Activated gamma-delta T cell treated with anti-CD3 and anti-CD28 coated beads, Interleukin-2, amount 50 U/mL, for 16 hours (primary cell): Measurements from ENCODE around the gene CFAP299.

Experiments
- DNase-seq: peaks from one replicate; pipeline ENCODE4 v3.0.0-alpha.2; 2020; ENCODE audit warnings: low read depth

Gene CFAP299

DNA sequence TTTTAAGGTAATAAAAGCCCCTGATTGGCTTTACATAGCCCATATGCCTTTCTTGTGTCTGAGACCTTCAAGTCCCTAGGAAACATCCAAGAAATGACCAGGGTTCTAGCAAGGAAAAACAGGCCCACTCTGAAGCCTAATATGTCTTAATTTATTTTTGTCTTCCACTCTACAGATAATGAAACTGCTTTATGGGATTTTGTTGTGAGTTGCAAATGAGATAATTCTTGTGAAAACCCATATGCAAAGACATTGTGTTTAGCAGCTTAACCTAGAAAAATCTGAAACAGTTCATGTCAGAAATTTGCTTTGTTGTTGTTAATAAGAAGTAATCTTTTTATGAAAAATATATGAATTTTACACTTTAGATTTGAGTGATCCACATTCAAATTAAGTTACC lies 504.3 kb downstream of the CFAP299 start:
- DNase-seq, result no peak

GRCh38 chr4:80840396-80840795 lies 504.9 kb downstream of the CFAP299 start:
- DNase-seq, result no peak

- no peak for DNase-seq
These were observed 506.2 kb downstream of the CFAP299 start for GRCh38 chr4:80841587-80842281.

- no peak for DNase-seq
These were observed 510.7 kb downstream of the CFAP299 start for GRCh38 chr4:80846210-80846609.

GRCh38 chr4:80852061-80852460 lies 516.5 kb downstream of the CFAP299 start:
- DNase-seq, result no peak

DNA sequence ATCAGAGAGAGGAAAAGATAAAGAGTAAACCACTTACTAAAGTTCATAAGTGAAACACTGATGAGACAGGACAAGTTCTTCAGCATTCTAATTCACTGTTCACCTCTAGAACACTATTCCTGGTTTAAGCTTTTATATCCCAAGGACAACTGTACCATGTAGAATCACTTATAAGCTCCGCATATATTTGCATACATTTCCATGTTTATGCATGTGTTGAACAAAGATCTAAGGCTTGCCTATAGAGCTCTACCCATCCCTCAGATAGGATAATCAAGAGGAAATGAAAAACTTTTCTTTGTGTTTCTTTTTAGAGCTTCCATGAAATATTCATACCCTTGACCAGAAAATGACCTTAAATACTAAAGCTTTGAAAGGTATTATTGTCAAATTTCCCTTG lies 538.0 kb downstream of the CFAP299 start:
- no peak for DNase-seq

GRCh38 chr4:80874979-80875378 lies 539.4 kb downstream of the CFAP299 start:
- no peak for DNase-seq

- no peak for DNase-seq
These were observed 540.1 kb downstream of the CFAP299 start for GRCh38 chr4:80875642-80876041.

DNA sequence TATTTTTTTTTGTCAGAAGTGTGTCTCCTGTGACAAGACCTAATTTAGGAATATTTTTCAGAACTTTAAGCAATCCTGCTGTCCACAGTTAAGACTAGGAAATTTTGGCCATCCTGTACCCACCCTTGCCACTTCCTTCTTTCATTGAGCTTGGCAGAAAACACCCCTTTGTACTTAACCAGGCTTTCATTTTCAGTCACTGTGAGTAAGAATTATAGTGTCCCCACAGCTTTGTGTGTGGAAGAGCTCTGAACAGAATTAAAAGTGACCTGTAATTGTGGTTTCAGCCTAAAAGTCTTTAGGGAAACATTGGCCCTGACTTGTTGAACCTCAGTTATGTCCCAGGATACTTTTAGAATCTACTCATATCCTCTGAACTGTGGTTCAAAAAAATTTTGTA lies 541.3 kb downstream of the CFAP299 start:
- no peak for DNase-seq

DNA sequence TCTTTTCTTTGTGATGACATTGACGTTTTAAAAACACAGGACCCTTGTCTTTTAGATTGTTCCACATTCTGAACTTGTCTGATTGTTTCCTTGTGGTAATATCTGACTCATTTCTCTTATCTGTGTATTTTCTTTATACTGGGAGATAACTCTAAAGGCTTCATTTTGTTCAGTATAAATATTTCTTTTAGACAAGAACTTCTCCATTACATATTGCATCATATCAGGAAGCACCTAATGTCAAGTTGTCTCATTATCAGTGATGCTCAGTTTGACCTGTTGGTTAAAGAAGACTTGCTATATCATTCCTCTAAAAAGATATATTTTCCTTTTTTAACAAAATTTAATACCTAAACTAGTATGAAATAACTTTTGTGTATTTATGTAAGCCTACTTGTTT lies 542.7 kb downstream of the CFAP299 start:
- no peak for DNase-seq

DNA sequence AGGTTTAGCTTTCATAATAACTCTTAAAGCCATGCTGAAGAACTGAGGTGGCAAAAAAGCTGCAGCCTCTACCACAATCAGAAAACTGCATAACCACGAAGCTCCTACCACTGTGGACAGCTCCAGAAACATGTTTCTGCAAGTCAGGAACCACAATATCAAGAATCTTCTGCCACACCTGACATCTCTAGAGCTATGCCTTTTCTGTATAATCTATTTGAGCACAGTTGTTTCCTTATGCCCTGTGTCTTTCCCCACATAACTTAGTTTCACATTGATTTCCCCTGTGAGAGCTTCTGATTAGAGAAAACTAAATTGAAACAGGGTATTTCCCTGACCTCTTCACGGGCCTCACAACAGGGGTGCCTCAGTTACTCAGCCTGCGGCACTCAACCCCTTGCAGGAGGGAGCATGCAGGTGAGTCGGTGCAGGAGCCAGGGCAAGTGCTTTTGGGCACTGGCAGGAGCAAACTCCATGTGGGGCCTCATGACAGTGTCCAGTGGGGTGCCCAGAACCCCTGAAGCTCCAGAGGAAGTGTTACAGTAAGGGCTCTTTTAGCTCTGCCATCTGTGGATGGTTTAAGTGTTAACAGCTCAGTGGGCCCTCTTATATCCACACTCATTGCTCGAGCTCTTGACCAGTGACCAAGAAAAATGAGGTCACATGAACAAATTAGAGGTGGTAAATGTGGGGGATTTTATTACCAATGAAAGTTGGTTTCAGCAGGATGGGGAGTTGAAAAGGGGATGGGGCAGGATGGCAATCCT lies 562.2 kb downstream of the CFAP299 start:
- no peak for DNase-seq

GRCh38 chr4:80900908-80901307 lies 565.4 kb downstream of the CFAP299 start:
- no peak for DNase-seq

GRCh38 chr4:80903020-80903419 lies 567.5 kb downstream of the CFAP299 start:
- DNase-seq, result no peak

GRCh38 chr4:80909938-80910337 lies 574.4 kb downstream of the CFAP299 start:
- no peak for DNase-seq

DNA sequence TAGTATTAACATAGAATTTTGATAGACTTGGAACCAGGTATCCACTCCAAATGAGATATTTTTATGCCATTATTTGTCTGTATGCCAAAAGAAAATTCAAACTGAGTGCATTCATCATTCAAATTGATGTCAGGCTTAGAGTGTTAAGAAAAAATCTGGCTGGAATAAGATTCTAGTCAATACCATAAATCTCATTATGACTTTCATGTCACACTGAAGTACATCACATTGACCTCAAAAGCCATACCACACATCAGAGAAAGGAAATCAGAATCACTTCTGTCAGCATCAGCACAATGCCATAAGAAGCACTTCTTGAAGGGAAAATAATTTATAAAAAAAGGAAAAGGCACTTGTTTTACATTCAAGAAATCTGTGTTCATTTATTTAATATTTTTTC lies 575.9 kb downstream of the CFAP299 start:
- DNase-seq, result no peak

DNA sequence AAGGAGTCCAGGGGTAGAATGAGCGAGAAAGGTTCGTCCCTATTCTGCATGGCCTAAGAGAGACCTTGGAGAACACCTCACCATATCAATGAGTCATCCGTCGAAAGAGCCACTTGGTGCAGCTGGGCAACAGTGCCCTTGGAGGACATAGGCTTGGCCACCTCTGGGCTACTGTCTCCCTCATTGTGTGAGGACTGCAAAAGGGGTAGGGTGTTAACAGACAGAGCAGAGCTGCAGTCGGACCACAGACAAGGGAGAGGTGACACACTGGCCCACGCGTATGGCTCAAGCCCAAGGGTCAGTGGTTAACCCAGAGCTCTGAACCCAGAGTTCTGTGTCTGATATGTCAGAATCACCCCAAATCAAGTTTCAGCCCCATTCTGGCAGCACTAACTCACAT lies 576.8 kb downstream of the CFAP299 start:
- DNase-seq, result no peak

DNA sequence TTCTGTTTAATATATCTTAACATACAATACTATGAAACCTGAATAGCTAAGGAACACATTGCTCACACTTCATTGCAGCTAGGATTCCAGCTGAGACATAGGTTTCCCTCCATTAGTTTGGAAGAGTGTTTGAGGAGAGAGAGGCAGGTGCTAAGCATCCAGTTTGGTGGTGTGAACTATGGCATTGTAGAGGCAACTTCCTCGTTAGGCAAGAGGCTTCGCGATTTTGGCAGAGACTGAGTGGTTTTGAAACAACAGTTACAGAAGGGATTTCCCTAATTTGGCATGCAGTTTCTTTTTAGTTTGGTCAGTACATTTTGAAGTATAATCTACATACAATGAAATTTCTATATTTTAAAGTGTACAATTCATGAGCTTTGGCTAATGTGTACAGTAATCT lies 577.9 kb downstream of the CFAP299 start:
- DNase-seq, result no peak

- no peak for DNase-seq
These were observed 581.2 kb downstream of the CFAP299 start for GRCh38 chr4:80916770-80917169.

GRCh38 chr4:80918004-80918403 lies 582.5 kb downstream of the CFAP299 start:
- DNase-seq, result no peak

GRCh38 chr4:80921441-80921840 lies 585.9 kb downstream of the CFAP299 start:
- DNase-seq, result no peak

DNA sequence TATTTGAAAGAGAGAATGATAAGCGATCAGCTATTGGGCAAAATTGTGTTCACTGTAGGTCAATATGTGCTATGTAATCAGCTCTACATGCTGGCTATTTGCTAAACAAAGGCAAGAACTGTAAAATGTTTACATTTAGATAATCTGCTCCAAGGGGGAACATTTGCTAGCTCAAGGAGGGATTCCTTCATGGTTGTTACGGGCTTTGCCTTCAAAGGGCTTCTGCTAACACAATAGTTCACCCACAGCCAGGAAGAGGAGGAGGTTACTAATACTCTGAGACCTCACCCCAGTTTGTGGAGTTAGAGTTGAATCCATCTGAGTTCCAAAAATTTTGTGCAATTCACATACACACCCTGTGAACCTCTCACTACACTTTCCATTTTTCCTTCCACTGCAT lies 587.4 kb downstream of the CFAP299 start:
- no peak for DNase-seq

- DNase-seq, result no peak
These were observed 589.8 kb downstream of the CFAP299 start for GRCh38 chr4:80925293-80925692.

DNA sequence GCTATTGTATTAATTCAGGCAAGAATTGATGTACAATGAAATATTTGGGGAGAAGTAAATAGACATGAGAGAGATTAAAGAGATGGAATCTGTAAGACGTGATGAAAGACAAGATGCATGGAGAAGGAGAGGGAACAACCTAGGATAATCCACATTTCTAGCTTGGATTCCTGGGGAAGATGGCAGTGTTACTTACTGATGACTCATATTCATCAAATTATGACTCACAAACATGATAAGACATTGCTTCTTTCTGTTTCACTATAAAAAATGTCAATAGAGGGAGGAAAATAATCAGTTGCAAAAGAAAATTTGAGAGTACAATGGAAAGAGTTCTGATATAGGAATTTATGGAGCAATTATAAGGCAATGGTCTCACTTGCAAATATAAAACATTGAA lies 590.9 kb downstream of the CFAP299 start:
- DNase-seq, result no peak

GRCh38 chr4:80926891-80927290 lies 591.4 kb downstream of the CFAP299 start:
- DNase-seq, result no peak
